ENCODE data around the gene NPRL2. TPM values are rescaled to one million over a fixed set of nuclear protein-coding genes. Genes with fewer than 3 reads are reported as not detected.

The NPRL2 gene
- total RNA-seq (ENCODE audit: unreplicated experiment), result 30.4 TPM
- long read RNA-seq, transcript NPRL2-201 (11 exons, 1,700 nt), result major isoform, 17 of 39 reads
- long read RNA-seq, partial matches to known transcripts, result 1 of 39 reads
- long read RNA-seq, other reads (novel, unspliced or antisense), result 20 of 39 reads

- Mint-ChIP-seq H3K27me3 (ENCODE audit: unreplicated experiment) (peaks cover 4% of the 10 kb centered on the region), H3K9me3 (ENCODE audit: unreplicated experiment) (peaks cover 4% of the 10 kb centered on the region), H3K4me1 (ENCODE audit: low read depth, unreplicated experiment) (peaks cover 12% of the 10 kb centered on the region), H3K27ac (ENCODE audit: unreplicated experiment) (peak within 1 kb of the TSS; percentile 39), H3K36me3 (ENCODE audit: unreplicated experiment) (no peaks in the 10 kb centered on the region), H3K4me3 (ENCODE audit: unreplicated experiment) (peak within 1 kb of the TSS; percentile 87)
- no peak for TF ChIP-seq CTCF (IDR thresholded peaks at IDR 0.05; ENCODE audit: partially characterized antibody, unreplicated experiment)
- DNase-seq, result peak; percentile 98
Measured at GRCh38 chr3:50350527-50351322, at the start of gene NPRL2, which contains the start of gene CYB561D2. NPRL2 (minus strand) TSS chr3:50350775; CDS start chr3:50350652, 123 bp downstream. CYB561D2 (plus strand) TSS chr3:50350862; CDS start chr3:50351434, 572 bp downstream.

- Mint-ChIP-seq H3K27me3 (ENCODE audit: unreplicated experiment) (peaks cover 6% of the 10 kb centered on the region), H3K9me3 (ENCODE audit: unreplicated experiment) (peaks cover 3% of the 10 kb centered on the region), H3K27ac (ENCODE audit: unreplicated experiment) (no peak overlapping the region), H3K4me1 (ENCODE audit: low read depth, unreplicated experiment) (peaks cover 2% of the 10 kb centered on the region), H3K4me3 (ENCODE audit: unreplicated experiment) (no peak overlapping the region), H3K36me3 (ENCODE audit: unreplicated experiment) (no peaks in the 10 kb centered on the region)
- DNase-seq, result no peak
- no peak for TF ChIP-seq CTCF (IDR thresholded peaks at IDR 0.05; ENCODE audit: partially characterized antibody, unreplicated experiment)
Measured at GRCh38 chr3:50396502-50396901, 45.9 kb upstream of the NPRL2 start.

GRCh38 chr3:50395070-50395860 is 44.7 kb upstream of the NPRL2 start:
- no peaks in the 10 kb centered on the region for H3K36me3 Mint-ChIP-seq (ENCODE audit: unreplicated experiment)
- peaks cover 3% of the 10 kb centered on the region for H3K9me3 Mint-ChIP-seq (ENCODE audit: unreplicated experiment)
- no peak overlapping the region for H3K27ac Mint-ChIP-seq (ENCODE audit: unreplicated experiment)
- no peak for TF ChIP-seq CTCF (IDR thresholded peaks at IDR 0.05; ENCODE audit: partially characterized antibody, unreplicated experiment)
- DNase-seq, result no peak
- peaks cover 6% of the 10 kb centered on the region for H3K27me3 Mint-ChIP-seq (ENCODE audit: unreplicated experiment)
- H3K4me3 Mint-ChIP-seq (ENCODE audit: unreplicated experiment), result no peak overlapping the region
- H3K4me1 Mint-ChIP-seq (ENCODE audit: low read depth, unreplicated experiment), result peaks cover 2% of the 10 kb centered on the region

GRCh38 chr3:50393061-50393460 is 42.5 kb upstream of the NPRL2 start:
- no peak for TF ChIP-seq CTCF (IDR thresholded peaks at IDR 0.05; ENCODE audit: partially characterized antibody, unreplicated experiment)
- Mint-ChIP-seq H3K27ac (ENCODE audit: unreplicated experiment) (no peak overlapping the region), H3K27me3 (ENCODE audit: unreplicated experiment) (peaks cover 4% of the 10 kb centered on the region), H3K9me3 (ENCODE audit: unreplicated experiment) (peaks cover 3% of the 10 kb centered on the region), H3K36me3 (ENCODE audit: unreplicated experiment) (no peaks in the 10 kb centered on the region), H3K4me1 (ENCODE audit: low read depth, unreplicated experiment) (peaks cover 4% of the 10 kb centered on the region), H3K4me3 (ENCODE audit: unreplicated experiment) (no peak overlapping the region)
- no peak for DNase-seq
